ENCODE results near the gene TBC1D32.
"Not testable (repeated sequence)": the region's sequence is repeated elsewhere in the genome, so short reads cannot be mapped to it uniquely, and the experiment has no call there.

The TBC1D32 gene

GRCh38 chr6:121319603-121320002 lies 14.7 kb downstream of the TBC1D32 start:
- DNase-seq (ENCODE audit: low read depth in 2 of 2) = no peak

- DNase-seq (ENCODE audit: low read depth in 2 of 2) = no peak
Measured at GRCh38 chr6:121319112-121319553, 15.1 kb downstream of the TBC1D32 start.

- DNase-seq (ENCODE audit: low read depth in 2 of 2) = no peak
Measured at GRCh38 chr6:121314381-121315112, 19.7 kb downstream of the TBC1D32 start.

GRCh38 chr6:121311814-121312213 lies 22.5 kb downstream of the TBC1D32 start:
- DNase-seq (ENCODE audit: low read depth in 2 of 2) = not testable (repeated sequence)

- DNase-seq (ENCODE audit: low read depth in 2 of 2) = no peak
Measured at GRCh38 chr6:121310495-121310894, 23.8 kb downstream of the TBC1D32 start.

- DNase-seq (ENCODE audit: low read depth in 2 of 2) = no peak
Measured at GRCh38 chr6:121309768-121310469, 24.4 kb downstream of the TBC1D32 start.

- DNase-seq (ENCODE audit: low read depth in 2 of 2) = no peak
Measured at GRCh38 chr6:121305957-121306607, 28.2 kb downstream of the TBC1D32 start.

- no peak for DNase-seq (ENCODE audit: low read depth in 2 of 2)
Measured at GRCh38 chr6:121302882-121303281, 31.4 kb downstream of the TBC1D32 start.

GRCh38 chr6:121301156-121301555 lies 33.1 kb downstream of the TBC1D32 start:
- DNase-seq (ENCODE audit: low read depth in 2 of 2) = not testable (repeated sequence)

- no peak for DNase-seq (ENCODE audit: low read depth in 2 of 2)
Measured at GRCh38 chr6:121297694-121298093, 36.6 kb downstream of the TBC1D32 start.

GRCh38 chr6:121285041-121285440 lies 49.2 kb downstream of the TBC1D32 start:
- no peak for DNase-seq (ENCODE audit: low read depth in 2 of 2)

- DNase-seq (ENCODE audit: low read depth in 2 of 2) = no peak
Measured at GRCh38 chr6:121274666-121275295, 59.5 kb downstream of the TBC1D32 start.

GRCh38 chr6:121263742-121264141 lies 70.5 kb downstream of the TBC1D32 start:
- no peak for DNase-seq (ENCODE audit: low read depth in 2 of 2)

GRCh38 chr6:121260651-121261102 lies 73.6 kb downstream of the TBC1D32 start:
- DNase-seq (ENCODE audit: low read depth in 2 of 2) = no peak

- no peak for DNase-seq (ENCODE audit: low read depth in 2 of 2)
Measured at GRCh38 chr6:121247386-121247785, 86.9 kb downstream of the TBC1D32 start.

- no peak for DNase-seq (ENCODE audit: low read depth in 2 of 2)
Measured at GRCh38 chr6:121242386-121242785, 91.9 kb downstream of the TBC1D32 start.

GRCh38 chr6:121237859-121238258 lies 96.4 kb downstream of the TBC1D32 start:
- no peak for DNase-seq (ENCODE audit: low read depth in 2 of 2)

GRCh38 chr6:121236984-121237383 lies 97.3 kb downstream of the TBC1D32 start:
- DNase-seq (ENCODE audit: low read depth in 2 of 2) = no peak

GRCh38 chr6:121235386-121235785 lies 98.9 kb downstream of the TBC1D32 start:
- DNase-seq (ENCODE audit: low read depth in 2 of 2) = no peak

- no peak for DNase-seq (ENCODE audit: low read depth in 2 of 2)
Measured at GRCh38 chr6:121223930-121224329, 110.3 kb downstream of the TBC1D32 start.

GRCh38 chr6:121223212-121223611 lies 111.1 kb downstream of the TBC1D32 start:
- DNase-seq (ENCODE audit: low read depth in 2 of 2) = no peak

- no peak for DNase-seq (ENCODE audit: low read depth in 2 of 2)
Measured at GRCh38 chr6:121222656-121223055, 111.6 kb downstream of the TBC1D32 start.

Data from stimulated activated CD4-positive, alpha-beta T cell treated with anti-CD3 and anti-CD28 coated beads, Interleukin-4, amount 100 ng/mL, for 48 hours (primary cell).